ENCODE measurements around the gene RPS6KC1.
"Not testable (repeated sequence)": the region's sequence is repeated elsewhere in the genome, so short reads cannot be mapped to it uniquely, and the experiment has no call there.

Gene RPS6KC1

DNA sequence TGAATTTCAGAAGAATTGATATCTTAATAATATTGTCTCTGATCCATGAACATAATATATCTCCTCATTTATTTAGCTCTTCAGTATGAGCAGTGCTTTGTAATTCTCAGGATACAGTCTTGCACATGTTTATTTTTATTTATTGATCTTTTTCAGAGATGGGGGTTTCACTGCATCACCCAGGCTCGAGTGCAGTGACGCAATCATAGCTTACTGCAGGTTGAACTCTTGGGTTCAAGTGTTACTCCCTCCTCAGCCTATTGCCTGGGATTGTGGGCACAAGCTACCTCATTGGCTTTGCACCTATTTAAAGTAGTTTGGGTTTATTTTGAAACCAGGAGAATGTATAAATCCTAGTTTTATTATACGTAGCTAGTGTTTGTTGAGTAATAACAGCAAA lies 4.7 kb downstream of the RPS6KC1 start:
- DNase-seq (ENCODE audit: low read depth in 2 of 2): no peak

DNA sequence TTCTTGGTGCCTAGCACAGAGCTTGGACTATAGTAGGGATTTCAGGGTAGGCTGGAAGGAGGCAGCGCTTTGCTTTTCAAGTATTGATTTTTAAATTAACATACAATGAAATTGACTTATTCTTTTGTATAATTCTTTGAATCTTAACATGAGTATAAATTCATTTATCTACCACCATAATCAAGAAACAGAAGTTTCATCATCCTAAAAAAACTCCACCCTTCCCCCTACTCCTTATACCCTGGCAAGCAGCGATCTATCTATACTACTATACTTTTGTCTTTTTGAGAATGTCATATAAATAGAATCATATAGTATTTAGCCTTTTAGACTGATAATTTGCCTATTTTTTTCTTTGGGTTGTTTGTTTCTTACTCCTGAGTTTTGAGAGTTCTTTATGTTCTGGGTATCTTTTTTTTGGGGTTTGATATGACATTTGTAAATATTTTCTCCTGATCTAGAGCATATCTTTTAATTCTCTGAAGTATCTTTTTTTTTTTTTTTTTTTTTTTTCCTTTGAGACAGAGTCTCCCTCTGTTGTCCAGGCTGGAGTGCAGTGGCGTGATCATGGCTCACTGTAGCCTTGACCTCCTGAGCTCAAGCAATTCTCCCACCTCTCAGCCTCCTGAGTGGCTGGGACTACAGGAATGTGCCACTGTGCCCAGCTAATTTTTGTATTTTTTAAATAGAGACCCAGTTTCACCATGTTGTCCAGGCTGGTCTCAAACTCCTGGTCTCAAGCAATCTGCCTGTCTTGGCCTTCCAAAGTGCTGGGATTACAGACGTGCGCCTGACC lies 6.4 kb downstream of the RPS6KC1 start:
- DNase-seq (ENCODE audit: low read depth in 2 of 2): no peak

DNA sequence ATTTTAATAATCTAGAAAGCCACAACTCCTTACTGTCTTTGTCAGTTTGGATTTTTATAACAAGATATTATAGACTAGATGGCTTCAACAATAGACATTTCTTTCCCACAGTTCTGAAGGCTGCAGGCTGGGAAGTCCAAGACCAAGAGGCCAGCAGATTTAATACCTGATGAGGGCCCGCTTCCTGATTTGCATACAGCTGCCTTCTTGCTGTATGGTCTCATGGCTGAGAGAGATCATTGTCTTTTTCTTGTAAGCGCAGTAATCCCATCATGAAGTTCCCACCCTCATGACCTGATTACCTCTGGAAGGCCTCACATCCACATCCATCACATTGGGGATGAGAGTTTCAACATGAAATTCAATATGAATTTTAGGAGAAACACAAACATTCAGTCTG lies 9.8 kb downstream of the RPS6KC1 start:
- no peak for DNase-seq (ENCODE audit: low read depth in 2 of 2)

DNA sequence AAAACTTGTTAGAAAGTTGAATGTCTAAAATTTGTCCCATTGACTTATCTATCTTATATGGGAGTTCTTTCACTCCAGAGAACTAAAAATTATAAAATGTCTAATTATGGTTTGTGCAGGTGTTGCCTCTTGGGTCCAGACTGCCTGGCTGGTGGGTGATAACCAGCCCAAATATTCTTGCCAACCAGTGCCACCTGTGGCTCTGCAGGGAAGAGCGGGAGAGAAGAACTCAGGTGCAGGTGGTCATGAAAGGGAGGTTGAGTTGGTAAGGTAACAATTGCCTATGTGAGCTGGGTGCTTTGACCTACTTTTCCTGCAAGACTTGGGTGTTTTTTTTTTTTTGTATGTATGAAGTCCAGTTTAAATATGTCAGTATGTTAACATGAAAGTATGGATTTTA lies 10.2 kb downstream of the RPS6KC1 start:
- no peak for DNase-seq (ENCODE audit: low read depth in 2 of 2)

DNA sequence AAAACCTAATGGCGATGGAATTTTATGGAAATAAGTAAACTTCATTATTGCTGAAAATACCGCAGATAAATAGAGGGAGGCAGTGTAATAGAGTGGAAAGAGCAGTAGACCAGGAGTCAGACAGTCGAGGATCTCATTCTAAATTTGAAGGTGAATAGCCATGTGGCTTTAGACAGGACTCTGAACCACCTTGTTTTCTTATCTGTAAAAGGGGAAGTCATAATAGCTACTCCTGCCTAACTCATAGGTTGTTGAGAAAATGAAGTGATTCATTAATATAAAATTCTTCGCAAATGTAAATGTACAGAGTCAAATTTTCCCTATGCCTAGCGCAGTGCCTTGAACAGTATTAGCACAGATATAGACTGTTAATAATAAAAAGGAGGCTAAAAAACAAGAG lies 14.8 kb downstream of the RPS6KC1 start:
- DNase-seq (ENCODE audit: low read depth in 2 of 2): no peak

DNA sequence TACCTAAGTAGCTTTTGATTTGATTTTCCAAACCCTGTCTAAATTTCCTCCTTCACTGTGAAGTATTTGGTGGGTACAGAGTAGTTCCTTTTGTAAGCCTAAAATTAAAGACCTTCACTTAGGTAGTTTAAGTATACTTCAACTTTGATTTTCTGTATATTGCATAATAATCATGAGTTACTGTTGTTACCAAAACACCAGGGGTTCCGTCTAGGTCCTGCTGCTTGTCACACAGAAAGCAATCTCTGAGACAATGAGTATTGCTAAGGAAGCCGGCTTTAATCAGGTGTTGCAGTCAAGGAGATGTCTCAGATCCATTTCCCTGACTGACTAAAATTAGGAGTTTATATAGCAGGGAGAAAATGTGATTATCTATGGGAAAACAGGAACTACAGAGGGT lies 15.3 kb downstream of the RPS6KC1 start:
- DNase-seq (ENCODE audit: low read depth in 2 of 2): no peak

DNA sequence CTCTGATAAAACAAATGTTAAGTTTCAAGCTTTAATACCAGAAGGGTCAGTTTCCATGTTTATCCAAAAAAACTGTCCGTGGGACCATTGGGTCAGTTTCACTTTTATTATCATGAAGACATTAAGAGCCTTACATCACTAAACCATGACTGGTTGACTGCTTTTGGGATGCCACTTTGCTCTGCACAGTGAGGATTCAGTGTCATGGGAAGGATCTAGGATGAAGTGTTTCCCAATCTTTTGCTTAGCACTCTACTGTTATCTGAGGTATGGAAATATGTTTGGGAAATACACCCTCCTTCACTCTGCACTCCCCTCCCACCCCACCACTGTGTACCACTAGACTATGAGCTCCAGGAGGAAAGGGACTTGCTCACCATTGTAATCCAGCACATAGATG lies 16.3 kb downstream of the RPS6KC1 start:
- no peak for DNase-seq (ENCODE audit: low read depth in 2 of 2)

DNA sequence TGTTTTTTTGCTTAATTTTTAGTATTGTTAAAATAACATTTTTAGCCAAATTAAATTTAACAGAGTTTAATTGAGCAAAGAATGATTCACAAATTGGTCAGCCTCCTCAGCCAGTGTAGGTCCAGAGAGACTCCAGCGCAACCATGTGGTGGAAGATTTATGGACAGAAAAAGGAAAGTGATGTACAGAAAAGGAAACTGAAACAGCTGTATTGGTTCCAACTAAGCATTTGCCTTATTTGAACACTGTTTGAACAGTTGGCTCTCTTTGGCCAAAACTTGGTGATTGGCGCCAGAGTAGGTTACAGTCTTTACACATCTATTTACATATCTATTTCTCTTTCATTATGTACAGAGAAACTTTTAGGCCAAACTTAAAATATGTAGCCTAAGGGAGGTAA lies 19.4 kb downstream of the RPS6KC1 start:
- DNase-seq (ENCODE audit: low read depth in 2 of 2): no peak

DNA sequence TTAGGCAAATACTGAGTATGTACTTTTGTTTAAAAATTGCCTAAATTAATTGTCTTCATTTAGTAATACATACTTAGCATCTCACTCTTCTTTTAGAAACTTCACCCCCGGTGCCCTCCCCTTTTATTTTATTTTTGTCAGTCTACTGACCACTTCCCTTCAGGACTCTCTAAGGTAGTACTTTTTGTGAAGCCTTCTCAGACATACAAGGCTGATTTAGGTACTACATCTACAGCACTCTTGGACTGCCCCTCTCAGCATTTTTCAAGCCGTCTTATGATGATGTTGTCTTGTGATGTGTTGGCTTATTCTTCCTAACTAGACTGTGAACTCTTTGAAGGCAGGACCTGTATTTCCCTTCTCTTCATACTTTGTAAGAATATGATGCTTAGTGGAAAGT lies 24.7 kb downstream of the RPS6KC1 start:
- DNase-seq (ENCODE audit: low read depth in 2 of 2): no peak

DNA sequence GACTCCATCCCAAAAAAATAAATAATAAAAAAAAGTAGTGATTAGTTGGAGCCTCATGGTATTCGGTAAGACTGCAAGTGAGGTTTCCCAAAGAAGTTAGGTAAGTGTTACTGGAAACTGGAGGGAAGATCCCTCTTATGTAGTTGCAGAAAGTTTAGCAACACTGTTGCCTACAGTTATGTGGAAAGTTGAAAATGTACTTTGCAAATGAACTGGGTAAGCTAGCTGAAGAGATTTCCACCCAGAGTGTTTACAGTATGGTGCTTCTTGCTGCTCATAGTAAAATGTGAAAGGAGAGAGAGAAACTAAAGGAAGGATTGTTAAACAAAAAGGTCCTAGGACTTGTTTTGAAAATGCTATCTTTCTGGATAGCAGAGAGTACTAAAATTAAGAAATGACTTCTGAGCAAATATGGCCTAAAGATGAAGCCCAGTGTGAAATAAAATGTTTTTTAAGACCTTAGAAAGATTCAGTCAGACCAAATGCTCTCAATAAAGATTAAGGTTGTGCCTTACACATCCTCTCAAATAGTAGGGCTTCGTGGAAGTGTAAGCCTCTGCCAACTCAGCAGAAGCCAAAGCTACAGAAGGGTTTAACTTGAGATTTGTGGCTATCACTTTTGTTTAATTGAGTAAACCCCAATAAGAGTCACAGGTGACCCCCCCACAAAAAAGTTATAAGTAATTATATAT lies 31.5 kb downstream of the RPS6KC1 start:
- no peak for DNase-seq (ENCODE audit: low read depth in 2 of 2)

DNA sequence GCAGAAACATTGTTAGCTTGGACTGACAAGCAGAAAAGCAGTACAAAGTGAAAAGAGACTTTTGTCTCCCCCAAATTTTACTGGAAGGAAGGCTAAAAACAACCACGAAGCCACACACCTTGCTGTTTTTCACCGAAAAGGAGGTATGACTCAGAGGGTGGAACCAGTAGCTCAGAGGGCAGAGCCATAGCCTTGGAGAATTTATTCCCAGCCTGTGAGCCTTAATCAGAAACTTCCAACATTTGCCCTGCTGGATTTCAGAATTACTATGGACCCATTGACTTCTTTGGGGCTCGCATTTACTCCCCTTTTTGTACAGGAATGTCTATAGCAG lies 32.0 kb downstream of the RPS6KC1 start:
- DNase-seq (ENCODE audit: low read depth in 2 of 2): no peak

DNA sequence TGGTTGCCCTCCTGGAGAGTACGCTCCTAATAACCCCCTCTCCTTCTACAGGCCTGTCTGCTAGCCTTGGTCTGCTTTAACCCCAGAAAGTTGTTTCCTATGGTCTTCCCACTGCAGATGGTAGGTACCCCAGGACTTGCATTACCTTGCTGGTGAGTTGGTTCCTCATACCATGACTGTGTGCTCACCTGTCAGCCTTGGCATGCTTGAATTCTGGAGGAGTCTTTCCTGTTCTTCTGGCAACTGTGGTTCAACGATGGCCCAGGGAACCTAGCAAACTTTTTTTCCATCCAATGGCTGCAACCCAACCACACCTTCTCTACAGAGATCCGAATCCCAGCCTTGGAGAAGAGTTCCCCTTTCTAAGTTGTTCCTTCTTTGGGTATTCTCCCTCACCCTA lies 36.9 kb downstream of the RPS6KC1 start:
- DNase-seq (ENCODE audit: low read depth in 2 of 2): no peak

DNA sequence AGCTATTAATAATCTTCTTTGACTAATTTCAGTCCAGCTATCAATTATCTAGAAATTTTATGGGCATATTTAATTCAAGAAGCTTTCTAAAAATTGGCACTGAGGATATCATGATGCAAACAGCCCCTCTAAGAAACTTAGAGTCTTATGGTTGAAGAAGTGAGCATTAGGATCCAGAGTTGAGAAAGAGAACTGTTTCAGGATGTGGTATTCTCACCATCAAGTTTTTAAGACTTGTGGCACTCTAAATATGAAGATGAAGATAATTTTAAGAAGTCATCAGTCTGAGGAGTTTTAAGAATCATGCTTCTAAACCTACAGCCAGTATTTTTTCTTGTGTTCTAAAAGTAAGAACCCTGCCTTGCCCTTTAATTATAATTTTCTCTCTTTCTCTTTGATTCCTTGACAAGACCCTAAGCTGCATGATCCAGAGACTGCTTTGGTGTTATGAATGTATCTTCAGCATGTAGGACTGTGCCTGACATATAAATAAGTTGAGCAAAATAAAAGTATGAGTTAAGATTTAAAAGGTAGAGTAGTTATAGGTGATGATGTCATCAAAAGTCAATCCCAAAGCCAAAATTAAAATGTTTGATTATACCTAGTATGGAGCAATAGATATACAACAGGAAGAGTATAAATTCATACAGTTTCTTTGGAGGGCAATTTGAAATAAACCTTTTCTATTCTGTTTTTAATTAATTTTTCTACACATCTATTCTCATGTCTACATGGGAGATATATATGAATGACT lies 39.1 kb downstream of the RPS6KC1 start:
- no peak for DNase-seq (ENCODE audit: low read depth in 2 of 2)

DNA sequence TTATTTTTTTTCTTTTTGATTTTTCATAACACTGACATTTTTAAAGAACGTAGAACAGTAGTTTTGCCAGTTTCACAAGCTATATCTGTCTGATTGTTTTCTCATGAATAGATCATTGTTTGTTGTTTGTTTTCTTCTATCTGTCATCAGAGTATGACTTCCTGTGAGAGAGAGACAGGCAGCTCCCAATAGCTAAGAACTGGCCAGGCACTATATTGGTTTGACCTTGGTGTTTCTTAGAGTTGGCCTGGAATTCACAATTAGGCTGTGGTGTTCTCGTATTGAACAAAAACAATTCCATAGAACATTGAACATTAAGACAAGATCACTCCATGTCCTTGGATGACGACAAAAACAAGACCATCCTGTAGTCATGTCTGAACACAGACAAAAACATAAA lies 43.4 kb downstream of the RPS6KC1 start:
- no peak for DNase-seq (ENCODE audit: low read depth in 2 of 2)

DNA sequence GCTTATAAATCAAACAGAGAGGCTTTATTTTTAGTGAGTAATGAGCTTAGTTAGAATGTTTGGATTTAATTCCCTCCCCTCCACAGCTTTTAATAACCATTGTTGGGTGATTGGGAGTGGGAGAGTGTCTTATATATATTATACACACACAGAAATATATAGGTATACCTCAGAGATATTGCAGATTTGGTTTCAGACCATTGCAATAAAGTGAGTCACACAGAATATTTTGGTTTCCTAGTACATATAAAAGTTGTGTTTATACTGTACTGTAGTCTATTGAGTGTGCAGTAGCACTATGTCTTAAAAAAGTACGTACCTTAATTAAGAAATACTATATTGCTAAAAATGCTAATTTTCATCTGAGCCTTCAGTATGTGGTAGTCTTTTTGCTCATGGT lies 44.4 kb downstream of the RPS6KC1 start:
- no peak for DNase-seq (ENCODE audit: low read depth in 2 of 2)

DNA sequence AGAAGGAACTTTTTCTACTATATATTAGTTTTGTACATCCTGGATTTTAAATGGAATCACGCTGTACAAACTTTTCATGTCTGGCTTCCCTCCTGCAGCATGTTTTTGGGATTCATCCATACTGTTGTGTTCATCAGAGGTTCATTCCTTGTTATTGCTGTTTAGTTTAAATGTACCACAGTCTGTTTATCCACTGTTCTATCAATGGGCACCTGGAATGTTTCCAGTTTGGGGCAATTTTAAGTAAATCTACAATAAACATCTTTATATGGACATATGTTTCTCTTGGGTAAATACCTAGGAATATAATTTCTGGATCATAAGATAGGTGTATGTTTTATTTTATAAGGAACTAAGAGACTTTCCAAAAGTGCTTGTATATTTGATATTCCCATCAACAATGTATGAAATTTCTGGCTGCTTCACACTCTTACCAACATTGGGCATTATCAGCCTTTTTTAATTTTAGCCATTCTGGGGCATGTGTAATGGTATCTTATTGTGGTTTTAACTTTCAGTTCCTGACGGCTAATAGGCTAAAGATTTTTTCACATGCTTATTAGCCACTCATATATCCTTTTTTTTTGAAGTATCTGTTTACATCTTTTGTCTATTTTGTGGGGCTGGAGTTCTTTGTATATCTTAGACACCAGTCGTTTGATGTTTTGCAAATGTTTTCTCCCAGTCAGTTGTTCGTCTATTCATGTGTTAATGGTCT lies 48.8 kb downstream of the RPS6KC1 start:
- DNase-seq (ENCODE audit: low read depth in 2 of 2): no peak

DNA sequence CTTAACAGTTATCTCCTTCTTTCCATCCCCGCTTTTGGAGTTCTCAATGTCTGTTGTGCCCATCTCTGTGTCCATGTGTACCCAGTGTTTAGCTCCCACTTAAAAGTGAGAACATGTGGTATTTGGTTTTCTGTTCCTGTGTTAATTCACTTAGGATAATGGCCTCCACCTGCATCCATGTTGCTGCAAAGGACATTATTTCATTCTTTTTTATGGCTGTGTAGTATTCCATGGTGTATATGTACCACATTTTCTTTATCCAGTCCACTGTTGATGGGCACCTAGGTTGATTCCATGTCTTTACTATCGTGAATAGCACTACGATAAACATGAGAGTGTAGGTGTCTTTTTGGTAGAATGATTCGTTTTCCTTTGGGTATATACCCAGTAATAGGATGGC lies 49.5 kb downstream of the RPS6KC1 start:
- DNase-seq (ENCODE audit: low read depth in 2 of 2): not testable (repeated sequence)

DNA sequence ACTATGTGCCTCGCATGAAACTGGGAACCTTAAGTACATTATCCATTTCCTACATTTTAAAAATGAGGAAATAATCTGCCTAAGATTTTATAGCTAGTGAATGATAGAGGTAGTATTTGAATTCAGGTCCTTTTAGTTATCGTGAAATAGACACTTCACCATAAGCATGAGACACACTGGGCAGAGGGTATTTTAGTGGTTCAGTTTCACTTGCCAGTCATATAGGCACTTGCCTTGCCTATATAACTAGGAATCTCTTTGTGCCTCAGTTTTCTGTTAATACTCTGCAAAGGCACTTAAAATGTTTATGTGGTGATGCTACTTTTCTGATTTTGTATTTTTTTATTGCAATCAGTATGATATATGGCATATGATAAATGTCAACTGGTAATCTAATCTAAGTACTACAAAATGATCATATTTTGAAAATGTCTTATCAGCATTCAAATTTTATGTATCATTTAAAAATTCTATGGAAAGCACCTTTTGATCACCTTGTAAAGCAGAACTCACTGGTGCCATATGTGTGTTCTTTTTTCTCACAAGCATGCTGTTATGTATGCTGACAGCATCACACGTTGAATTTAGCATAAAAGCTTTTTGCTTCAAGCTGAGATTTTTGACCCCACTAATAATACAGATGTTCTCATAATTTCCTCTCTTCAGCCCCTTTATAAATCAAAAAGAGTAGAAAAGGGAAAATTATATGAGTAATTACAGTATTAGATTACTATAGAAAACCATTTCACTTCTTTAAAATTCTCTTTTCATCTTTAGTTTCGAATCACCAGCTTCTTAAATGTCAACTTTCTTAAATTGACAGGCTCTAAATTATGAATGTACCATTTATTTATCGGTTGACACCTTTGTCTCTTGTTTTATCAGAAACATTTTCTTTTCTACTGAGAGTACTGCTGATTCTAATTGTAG lies 52.6 kb downstream of the RPS6KC1 start:
- DNase-seq (ENCODE audit: low read depth in 2 of 2): no peak

DNA sequence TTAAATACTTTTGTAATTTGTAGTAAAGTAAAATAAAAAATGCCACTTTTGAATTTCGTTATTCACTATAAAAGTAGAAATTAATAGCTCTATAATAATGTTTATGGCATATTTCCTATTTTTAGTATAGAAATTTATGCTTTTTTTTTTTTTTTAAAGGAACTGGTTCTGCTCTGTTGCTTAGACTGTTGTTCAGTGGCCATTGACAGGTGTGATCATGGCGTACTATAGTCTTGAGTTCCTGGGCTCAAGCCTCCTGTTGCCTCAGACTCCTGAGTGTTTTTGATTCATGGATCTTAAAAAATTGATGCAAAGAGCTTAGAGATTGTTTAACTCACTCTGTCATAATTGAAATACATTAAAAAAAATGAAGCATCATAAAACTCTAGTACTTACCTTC lies 53.6 kb downstream of the RPS6KC1 start:
- no peak for DNase-seq (ENCODE audit: low read depth in 2 of 2)

DNA sequence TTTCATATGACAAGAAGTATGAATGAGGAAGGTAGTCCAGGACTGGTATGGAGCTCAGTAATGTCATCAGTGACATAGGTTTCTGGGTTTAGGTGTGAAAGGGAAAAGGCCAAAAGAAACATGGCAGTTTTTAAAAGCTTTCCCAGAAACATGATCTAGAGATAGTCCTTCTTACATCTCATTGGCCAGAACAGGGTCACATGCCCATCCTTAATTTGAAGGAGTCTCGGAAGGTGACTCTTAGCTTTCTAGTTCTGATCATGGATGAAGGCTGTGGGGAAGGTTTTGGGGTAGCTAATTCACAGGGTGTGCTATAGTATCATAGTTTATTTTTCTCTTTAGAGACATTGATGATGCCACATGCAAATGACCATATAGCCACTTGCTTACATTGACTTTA lies 55.3 kb downstream of the RPS6KC1 start:
- no peak for DNase-seq (ENCODE audit: low read depth in 2 of 2)

DNA sequence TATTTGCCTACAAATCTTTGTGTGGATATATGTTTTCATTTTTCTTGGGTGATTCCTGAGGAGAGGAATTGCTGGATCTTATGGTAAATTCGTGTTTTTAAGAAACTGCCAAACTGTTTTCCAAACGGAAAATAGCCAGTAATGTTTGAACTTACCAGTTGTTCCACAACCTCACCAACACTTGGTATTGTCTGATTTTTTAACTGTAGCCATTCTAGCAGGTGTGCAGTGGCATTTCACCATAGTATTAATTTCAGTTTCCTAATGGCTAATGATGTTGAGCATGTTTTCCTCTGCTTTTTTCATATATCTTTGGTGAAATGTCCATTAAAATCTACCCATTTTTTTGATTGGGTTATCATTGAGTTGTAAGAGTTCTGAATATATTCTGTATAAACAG lies 56.6 kb downstream of the RPS6KC1 start:
- no peak for DNase-seq (ENCODE audit: low read depth in 2 of 2)

Data from stimulated activated CD4-positive, alpha-beta T cell treated with anti-CD3 and anti-CD28 coated beads, Interleukin-1b, Interleukin-23, amount 100 ng/mL, for 1 hour (primary cell).